ENCODE measurements around the gene CTCFL. TPM values are rescaled to one million over a fixed set of nuclear protein-coding genes. Genes with fewer than 3 reads are reported as not detected.

The CTCFL gene
- total RNA-seq, result 0.17 TPM

GRCh38 chr20:57524511-57525176 is at the start of gene CTCFL:
Gene CTCFL, minus strand, starts transcription at chr20:57525140. Its CDS starts 935 bp downstream, at chr20:57524205.
- no peak for DNase-seq (ENCODE audit: low spot score)

- DNase-seq (ENCODE audit: low spot score), result no peak
Observed at GRCh38 chr20:57573894-57574293, 49.0 kb upstream of the CTCFL start.

DNA sequence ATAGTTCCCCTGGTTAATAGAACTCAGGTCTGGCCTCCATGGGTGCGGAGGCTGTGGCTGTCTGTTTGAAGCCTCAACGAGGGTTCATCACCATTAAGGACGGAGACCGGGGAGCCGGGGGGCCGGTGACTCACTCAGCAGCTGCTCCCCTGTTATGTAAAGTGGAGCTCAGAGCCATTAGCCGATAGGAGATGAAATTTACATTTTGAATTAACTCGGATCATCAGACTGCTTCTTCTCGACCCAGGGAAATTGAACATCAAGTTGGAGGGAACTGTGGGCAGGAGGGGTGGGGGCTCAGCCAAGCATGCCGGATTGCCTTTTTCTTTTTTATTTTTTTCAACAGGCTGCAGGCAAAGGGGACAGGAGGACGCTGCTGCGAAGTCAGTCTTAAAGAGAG is 48.3 kb upstream of the CTCFL start:
- DNase-seq (ENCODE audit: low spot score), result no peak

DNA sequence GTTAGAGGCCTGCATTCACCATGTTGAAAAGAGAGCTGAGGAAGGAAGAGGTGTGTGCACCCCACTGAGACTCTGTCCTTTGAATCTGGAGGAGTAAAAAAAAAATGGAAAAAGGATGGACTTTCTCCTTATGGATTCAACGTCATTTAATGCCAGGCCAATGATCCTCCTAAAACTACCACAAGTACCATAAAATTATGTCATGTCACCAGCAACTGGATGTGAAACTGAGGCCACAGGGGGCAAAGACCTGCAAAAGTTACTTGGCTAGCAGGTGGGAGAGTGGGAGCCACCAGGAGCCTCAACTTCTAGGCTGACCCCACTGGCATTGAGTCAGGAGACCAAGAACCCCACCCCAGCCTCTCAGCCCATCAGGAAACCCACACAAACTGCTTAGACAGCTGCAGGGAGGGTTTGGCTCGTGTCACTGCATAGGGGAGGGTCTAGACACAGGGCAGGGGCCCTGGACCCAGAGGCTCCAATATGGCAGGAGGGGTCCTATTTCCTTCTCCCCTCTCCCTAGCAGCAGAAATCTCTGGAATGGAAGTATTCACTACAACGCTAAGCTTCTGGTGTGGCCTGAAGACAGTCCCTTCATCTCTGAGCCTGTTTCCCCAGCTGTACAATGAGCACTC is 47.0 kb upstream of the CTCFL start:
- DNase-seq (ENCODE audit: low spot score), result no peak

- DNase-seq (ENCODE audit: low spot score), result no peak
Observed at GRCh38 chr20:57570920-57571319, 46.0 kb upstream of the CTCFL start.

- DNase-seq (ENCODE audit: low spot score), result no peak
Observed at GRCh38 chr20:57570145-57570850, 45.4 kb upstream of the CTCFL start.

GRCh38 chr20:57568960-57569359 is 44.0 kb upstream of the CTCFL start:
- no peak for DNase-seq (ENCODE audit: low spot score)

GRCh38 chr20:57568088-57568896 is 43.4 kb upstream of the CTCFL start:
- DNase-seq (ENCODE audit: low spot score), result no peak

GRCh38 chr20:57567471-57568079 is 42.6 kb upstream of the CTCFL start:
- DNase-seq (ENCODE audit: low spot score), result no peak

GRCh38 chr20:57566803-57567459 is 42.0 kb upstream of the CTCFL start:
- DNase-seq (ENCODE audit: low spot score), result no peak

GRCh38 chr20:57566399-57566798 is 41.5 kb upstream of the CTCFL start:
- no peak for DNase-seq (ENCODE audit: low spot score)

- no peak for DNase-seq (ENCODE audit: low spot score)
Observed at GRCh38 chr20:57564951-57565642, 40.2 kb upstream of the CTCFL start.

DNA sequence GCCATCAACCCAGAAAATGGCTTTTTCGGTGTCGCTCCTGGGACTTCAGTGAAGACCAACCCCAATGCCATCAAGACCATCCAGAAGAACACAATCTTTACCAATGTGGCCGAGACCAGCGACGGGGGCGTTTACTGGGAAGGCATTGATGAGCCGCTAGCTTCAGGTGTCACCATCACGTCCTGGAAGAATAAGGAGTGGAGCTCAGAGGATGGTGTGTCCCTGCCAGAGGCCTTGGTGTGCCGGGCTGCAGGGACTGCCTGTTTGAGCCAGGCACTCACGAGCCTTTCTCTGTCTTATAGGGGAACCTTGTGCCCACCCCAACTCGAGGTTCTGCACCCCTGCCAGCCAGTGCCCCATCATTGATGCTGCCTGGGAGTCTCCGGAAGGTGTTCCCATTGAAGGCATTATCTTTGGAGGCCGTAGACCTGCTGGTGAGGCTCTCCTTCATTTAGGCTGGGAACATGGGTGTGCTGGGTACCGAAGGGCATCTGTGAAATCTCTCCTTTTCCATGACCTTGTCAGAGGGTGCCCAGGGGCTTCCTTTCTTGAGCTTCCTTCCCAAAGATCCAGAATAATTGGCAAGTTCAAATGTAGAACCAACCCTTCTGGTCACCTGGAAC is 39.4 kb upstream of the CTCFL start:
- no peak for DNase-seq (ENCODE audit: low spot score)

GRCh38 chr20:57563522-57563921 is 38.6 kb upstream of the CTCFL start:
- no peak for DNase-seq (ENCODE audit: low spot score)

DNA sequence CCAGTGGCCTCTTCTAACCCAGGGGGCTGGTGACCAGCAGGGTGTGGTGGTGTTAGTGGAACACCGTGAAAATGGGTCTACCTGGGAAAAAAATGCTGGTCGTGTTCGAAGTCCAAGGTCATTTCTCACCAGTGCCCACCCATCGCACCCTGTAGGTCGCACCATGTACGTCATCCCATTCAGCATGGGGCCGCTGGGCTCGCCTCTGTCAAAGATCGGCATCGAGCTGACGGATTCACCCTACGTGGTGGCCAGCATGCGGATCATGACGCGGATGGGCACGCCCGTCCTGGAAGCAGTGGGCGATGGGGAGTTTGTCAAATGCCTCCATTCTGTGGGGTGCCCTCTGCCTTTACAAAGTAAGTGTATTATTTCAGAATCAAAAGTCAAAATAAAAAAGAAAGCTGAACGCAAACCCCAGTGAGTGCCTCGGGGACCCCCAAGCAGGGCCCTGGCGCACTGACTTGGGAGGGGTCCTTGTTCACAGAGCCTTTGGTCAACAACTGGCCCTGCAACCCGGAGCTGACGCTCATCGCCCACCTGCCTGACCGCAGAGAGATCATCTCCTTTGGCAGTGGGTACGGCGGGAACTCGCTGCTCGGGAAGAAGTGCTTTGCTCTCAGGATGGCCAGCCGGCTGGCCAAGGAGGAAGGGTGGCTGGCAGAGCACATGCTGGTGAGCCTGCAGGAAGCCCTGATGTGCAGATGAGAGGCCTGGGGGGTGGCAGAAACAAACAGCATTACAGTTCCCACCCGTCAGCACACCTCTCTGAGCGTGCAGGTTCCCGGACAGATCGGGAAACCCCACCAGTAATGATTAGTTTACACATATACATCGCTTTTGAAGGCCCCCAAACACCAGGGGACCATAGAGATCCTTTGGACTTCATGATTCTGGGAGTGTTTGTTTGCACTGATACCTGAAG is 37.9 kb upstream of the CTCFL start:
- no peak for DNase-seq (ENCODE audit: low spot score)

GRCh38 chr20:57561356-57562279 is 36.7 kb upstream of the CTCFL start:
- DNase-seq (ENCODE audit: low spot score), result no peak

DNA sequence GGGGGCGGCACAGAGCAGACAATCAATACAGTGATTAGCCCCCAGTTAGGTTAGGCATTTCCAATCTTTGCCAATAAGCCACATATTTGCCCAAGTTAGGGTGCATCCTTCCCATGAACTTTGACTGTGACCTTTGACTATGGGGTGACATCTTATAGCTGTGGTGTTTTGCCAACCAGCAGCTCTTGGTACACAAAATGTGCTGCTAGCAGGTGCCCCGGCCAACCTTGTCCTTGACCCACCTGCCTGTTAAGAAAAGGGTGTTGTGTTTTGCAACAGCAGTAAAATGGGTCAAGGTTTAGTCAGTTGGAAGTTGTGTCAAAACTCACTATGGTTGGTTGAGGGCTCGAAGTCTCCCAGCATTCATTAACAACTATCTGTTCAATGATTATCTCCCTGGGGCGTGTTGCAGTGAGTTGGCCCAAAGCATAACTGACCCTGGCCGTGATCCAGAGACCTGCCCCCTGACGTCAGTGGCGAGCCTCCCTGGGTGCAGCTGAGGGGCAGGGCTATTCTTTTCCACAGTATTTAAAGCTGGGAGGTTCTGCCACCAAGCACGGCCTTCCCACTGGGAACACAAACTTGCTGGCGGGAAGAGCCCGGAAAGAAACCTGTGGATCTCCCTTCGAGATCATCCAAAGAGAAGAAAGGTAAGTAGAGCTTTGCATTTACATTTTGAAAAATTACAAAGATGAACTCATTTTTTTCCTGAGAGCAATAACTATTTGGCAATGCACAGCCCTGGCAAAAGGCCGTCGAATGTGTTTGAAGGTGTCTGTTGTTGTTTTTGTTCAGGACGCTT is 35.8 kb upstream of the CTCFL start, which contains the start of gene PCK1:
TSS of gene PCK1 (plus strand) at position 557 of the 802 bp plus-strand sequence. CDS start 302 bp downstream, outside the sequence.
- DNase-seq (ENCODE audit: low spot score), result peak; percentile 93
